Small intestine (tissue), 7 donors: ENCODE measurements around the gene FOXB1. TPM values are rescaled to one million over a fixed set of nuclear protein-coding genes. Genes with fewer than 3 reads are reported as not detected.

Source experiments
- DNase-seq, 2 donors: peaks; one replicate each; pipeline versions ENCODE4 v3.0.0 to v3.0.0-alpha.2; 2013
- FAIRE-seq: peaks from 2 replicates; lab custom pipeline; 2012; peaks lifted over from hg19 to GRCh38; lab: Jason Lieb, UNC
- H3K27ac ChIP-seq, 3 donors: one replicate each; pipeline ENCODE4 v1.5.1; 2013; ENCODE audit warnings: low read length in 2 of 3, mild to moderate bottlenecking in 2 of 3, control low read depth in 1 of 3, inconsistent platforms in 1 of 3, low read depth in 1 of 3, moderate library complexity in 1 of 3
- H3K27me3 ChIP-seq, 3 donors: one replicate each; pipeline ENCODE4 v1.6.1; 2013; ENCODE audit warnings: low read length in 3 of 3, inconsistent platforms in 1 of 3; ENCODE audit not compliant: control insufficient read depth in 3 of 3, insufficient read depth in 3 of 3
- H3K36me3 ChIP-seq, 3 donors: one replicate each; pipeline ENCODE4 v1.6.1; 2013; ENCODE audit warnings: low read length in 3 of 3, inconsistent platforms in 1 of 3, low read depth in 1 of 3, mild to moderate bottlenecking in 1 of 3, moderate library complexity in 1 of 3; ENCODE audit not compliant: control insufficient read depth in 3 of 3, insufficient read depth in 2 of 3
- H3K4me1 ChIP-seq, 3 donors: one replicate each; pipeline ENCODE4 v1.6.1; 2013; ENCODE audit warnings: low read length in 2 of 3, inconsistent platforms in 1 of 3, low read depth in 1 of 3, mild to moderate bottlenecking in 1 of 3, moderate library complexity in 1 of 3; ENCODE audit not compliant: control insufficient read depth in 3 of 3, insufficient read depth in 2 of 3
- H3K4me3 ChIP-seq, 3 donors: one replicate each; pipeline ENCODE4 v1.5.1; 2013; ENCODE audit warnings: low read length in 3 of 3, control low read depth in 1 of 3, inconsistent platforms in 1 of 3, low read depth in 1 of 3, mild to moderate bottlenecking in 1 of 3, moderate library complexity in 1 of 3
- H3K9me3 ChIP-seq, 2 donors: one replicate each; pipeline ENCODE4 v1.6.1; 2013; ENCODE audit warnings: low read depth in 1 of 2, low read length in 1 of 2; ENCODE audit not compliant: control insufficient read depth in 2 of 2, insufficient read depth in 1 of 2
- WGBS, 3 donors: extraction: QIAGEN DNeasy Blood & Tissue Kit; methylation state at CpG; one replicate each; pipeline ENCODE4 v1.1.7; 2013; 5-methylcytosine and 5-hydroxymethylcytosine counted together
- polyA plus RNA-seq, 4 donors: library from polyadenylated mRNA; stranded (reverse) in 3 of 4; unstranded in 1 of 4; fragments of 200-250 nt in 3 of 4; fragments of 120-200 nt in 1 of 4; gene quantifications; one replicate each; pipeline versions ENCODE4 v1.2.1 to v1.2.3, GENCODE V29; 2013
- donor health status: healthy with polysubstance abuse.
- donor health status: control.
- donor health status: control.
- donor health status: Bipolar disorder and iron deficiency.
- donor health status: healthy.

Gene FOXB1
- polyA plus RNA-seq, 4 donors: 0.01 TPM; not detected in 3

DNA sequence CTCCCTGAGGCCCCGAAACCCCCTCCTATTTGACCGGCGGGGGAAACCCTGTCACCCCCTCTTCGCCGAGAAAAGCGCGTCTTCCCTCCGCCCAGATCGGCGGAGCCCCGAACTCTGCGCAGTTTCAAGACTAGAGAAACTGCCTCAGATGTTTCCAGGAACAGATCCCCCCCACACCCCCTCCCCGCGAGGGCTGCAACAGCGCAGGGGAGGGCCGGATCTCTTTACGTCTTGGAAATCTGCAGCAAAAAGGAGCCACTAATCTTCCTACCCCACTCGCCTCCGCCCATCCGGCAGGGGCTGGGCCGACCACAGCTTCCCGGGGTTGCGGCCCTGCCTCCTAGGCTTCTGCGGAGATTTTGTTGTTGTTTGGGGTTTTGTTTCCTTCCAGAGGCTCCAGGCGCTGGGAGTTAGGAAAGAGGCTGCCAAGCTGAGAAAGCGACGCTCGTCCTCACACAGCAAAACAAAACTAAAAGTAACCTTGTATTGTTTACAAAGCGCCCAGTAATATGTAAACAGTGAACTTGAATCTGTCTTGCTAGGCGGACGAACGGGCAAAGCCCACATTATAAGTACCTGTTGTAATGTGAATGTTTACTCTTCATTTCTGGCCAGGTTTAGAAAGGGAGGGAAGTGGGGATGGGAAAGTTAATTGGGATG lies 2.2 kb downstream of the FOXB1 start:
- Histone ChIP-seq H3K4me3 (peak overlapping the region; percentile 19 to 75 (median 35)), H3K27me3 (peaks cover 11 to 90% (median 52%) of the 10 kb centered on the region in 3 donors), H3K36me3 (no peaks in the 10 kb centered on the region), H3K9me3 (peaks cover 0 to 3% of the 10 kb centered on the region in 2 donors), H3K4me1 (peaks cover 0 to 10% (median 8%) of the 10 kb centered on the region in 3 donors), H3K27ac (no peak overlapping the region)
- FAIRE-seq (no peak), DNase-seq (peak; percentile 55 to 61)
- WGBS, 3 donors: 0 to 1% (median 1%) methylated on average over 29 to 32 of the region's 32 CpGs

DNA sequence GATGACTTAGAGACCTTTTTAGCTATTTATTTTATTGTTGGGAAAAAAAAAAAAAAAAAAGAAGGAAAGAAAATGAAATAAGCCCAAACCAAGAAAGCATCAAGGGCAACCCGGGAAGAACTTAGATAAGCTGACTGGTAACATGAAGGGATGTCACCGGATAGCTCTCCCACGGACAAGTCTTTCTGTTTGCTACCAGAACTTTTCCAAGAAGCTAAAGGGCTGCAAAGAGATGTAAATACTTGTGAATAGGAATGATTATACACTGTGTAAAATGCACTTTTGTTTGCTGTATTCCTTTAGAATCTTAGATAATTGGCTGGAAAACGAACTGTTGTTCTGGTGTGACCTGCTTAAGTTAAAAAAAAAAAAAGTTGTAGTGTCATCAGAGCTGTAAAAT lies 2.8 kb downstream of the FOXB1 start:
- Histone ChIP-seq H3K27ac (no peak overlapping the region), H3K4me3 (peak overlapping the region in 1 of 3 donors; percentile 35), H3K9me3 (peaks cover 0 to 3% of the 10 kb centered on the region in 2 donors), H3K4me1 (peaks cover 0 to 10% (median 8%) of the 10 kb centered on the region in 3 donors), H3K27me3 (peaks cover 9 to 85% (median 48%) of the 10 kb centered on the region in 3 donors), H3K36me3 (no peaks in the 10 kb centered on the region)
- FAIRE-seq (no peak), DNase-seq (no peak)
- whole genome bisulfite sequencing, 3 donors: 5 to 10% (median 9%) methylated on average over 4 of the region's 4 CpGs

DNA sequence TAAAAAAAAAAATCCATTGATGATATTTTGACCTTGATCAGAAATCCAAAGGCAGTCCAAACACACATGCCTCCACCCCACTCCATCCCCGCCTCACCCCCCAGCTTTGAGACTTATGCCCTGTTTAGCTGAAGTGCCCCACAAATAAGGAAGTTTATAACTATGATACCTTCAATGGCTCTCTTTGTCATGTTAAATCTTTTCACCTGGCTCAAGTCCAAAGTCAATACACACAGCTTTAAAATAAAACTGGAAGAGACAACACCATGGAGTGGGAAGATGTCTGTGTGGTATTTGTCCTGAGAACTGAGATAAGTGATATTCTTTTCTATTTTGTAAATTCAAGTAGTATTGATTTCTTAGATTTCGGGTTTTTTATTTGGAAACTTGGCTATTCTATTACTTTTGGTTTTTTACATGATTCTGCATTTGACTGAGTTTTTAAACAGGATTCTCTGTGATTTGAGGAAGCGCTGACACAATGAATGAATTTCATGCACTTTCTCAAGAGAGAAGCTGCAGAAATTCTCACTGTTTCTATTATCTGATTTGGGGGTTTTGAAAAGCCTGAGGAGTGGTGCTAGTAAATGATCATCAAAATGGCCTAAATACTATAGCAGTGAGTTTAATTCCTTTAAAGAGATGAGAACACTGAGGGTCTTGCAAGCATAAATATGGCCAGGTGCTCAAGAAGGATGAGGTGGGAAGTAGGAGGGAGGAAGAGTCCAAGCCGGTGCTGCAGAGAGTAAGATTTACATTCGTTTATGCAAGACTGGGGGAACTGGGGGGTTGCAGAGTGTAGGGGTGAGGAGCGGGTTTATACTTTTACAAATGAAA lies 5.2 kb downstream of the FOXB1 start:
- H3K27me3 ChIP-seq: peaks cover 2 to 72% (median 29%) of the 10 kb centered on the region in 3 donors
- H3K36me3 ChIP-seq: no peaks in the 10 kb centered on the region
- no peak overlapping the region for H3K4me3 ChIP-seq
- FAIRE-seq (no peak), DNase-seq (peak; percentile 12 to 47)
- peaks cover 0 to 3% of the 10 kb centered on the region in 2 donors for H3K9me3 ChIP-seq
- peaks cover 0 to 8% (median 5%) of the 10 kb centered on the region in 3 donors for H3K4me1 ChIP-seq
- 5 to 13% (median 11%) methylated on average over 6 of the region's 6 CpGs for WGBS, 3 donors
- no peak overlapping the region for H3K27ac ChIP-seq

DNA sequence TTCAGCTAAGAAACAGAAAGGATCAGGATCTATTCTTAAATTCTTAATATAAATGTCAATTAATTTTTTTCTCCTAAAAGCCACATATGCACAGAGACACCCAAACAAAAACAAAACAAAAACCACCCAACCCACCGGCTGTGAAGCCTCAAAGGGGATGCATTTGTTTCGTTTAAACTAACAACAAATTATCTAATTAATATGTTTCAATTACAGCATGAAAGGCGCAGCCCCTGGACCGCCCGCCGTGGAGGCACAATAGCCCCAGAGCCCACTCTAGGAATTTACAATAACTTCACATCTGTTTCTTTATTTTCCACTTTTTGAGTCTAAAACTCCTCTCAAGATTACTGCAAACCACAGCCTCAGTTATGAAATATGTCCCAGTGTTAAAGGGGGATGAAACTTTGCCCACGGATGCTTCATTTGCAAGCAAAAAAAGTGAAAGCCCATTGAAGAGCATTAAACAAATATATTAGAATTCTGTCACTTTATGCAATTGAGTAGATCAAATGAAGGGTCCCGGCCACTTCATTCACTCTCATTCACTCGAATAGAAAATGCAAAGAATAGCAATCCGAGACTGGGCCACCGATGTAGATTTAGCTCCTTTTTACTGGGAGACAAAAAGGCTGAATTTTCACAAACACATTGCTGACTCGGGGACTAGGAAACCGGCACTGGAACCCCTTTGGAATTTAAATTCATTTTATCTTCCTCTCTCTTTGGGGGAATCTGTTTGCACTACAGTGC lies 6.0 kb downstream of the FOXB1 start:
- Histone ChIP-seq H3K27ac (no peak overlapping the region), H3K4me3 (no peak overlapping the region), H3K4me1 (peaks cover 0 to 8% (median 2%) of the 10 kb centered on the region in 3 donors), H3K9me3 (peaks cover 0 to 3% of the 10 kb centered on the region in 2 donors), H3K27me3 (peaks cover 2 to 64% (median 22%) of the 10 kb centered on the region in 3 donors), H3K36me3 (no peaks in the 10 kb centered on the region)
- DNase-seq (no peak), FAIRE-seq (no peak)
- WGBS, 3 donors: 12 to 23% (median 21%) methylated on average over 13 of the region's 13 CpGs

DNA sequence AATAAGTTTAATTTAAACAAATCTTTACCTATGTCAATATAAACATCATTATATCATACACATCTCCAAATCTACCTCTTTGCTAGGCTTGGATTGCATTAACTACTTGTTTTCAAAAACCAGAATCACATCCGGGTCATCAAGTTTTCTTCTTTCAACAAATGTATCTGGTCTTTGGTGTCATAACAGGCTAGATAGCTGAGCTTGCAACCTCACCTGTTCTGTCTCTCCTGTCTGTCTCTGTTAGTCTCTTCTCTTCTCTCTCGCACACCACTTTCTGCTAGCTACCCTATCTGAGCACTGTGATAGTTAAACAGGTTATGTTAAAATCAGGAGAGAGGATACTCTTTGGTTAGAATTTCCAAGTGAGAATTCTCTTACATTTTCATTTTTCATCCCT lies 6.7 kb downstream of the FOXB1 start:
- no peak overlapping the region for H3K27ac ChIP-seq
- no peak for FAIRE-seq
- WGBS, 3 donors: 16 to 37% (median 31%) methylated on average over 2 of the region's 2 CpGs
- H3K4me3 ChIP-seq: no peak overlapping the region
- peaks cover 2 to 57% (median 15%) of the 10 kb centered on the region in 3 donors for H3K27me3 ChIP-seq
- peaks cover 0 to 6% (median under 1%) of the 10 kb centered on the region in 3 donors for H3K4me1 ChIP-seq
- H3K36me3 ChIP-seq: no peaks in the 10 kb centered on the region
- H3K9me3 ChIP-seq: peaks cover 0 to 3% of the 10 kb centered on the region in 2 donors
- no peak for DNase-seq

DNA sequence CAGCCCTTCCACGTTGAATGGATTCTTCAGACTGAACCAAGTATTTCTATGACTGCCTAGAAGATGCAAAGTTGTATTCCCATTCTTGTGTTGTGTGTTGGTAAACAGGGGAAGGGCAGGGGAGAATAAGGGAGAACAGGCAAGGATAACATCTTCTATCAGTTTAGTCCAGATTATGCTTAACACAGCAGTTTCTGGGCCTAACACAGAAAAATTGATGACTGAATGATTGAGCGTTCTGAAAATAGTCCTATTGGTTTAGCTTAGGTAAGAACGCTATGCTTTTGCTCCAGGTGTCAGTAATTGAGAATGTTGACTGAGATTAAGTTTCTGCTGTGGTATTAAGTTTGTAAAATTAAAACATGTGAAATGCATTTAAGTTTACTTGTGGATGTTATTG lies 8.6 kb downstream of the FOXB1 start:
- H3K4me3 ChIP-seq: no peak overlapping the region
- no peak overlapping the region for H3K27ac ChIP-seq
- no peaks in the 10 kb centered on the region for H3K4me1 ChIP-seq
- no peaks in the 10 kb centered on the region for H3K36me3 ChIP-seq
- 63 to 72% (median 63%) methylated on average over 3 of the region's 3 CpGs for WGBS, 3 donors
- H3K9me3 ChIP-seq: no peaks in the 10 kb centered on the region
- no peak for DNase-seq
- peaks cover 2 to 49% (median 13%) of the 10 kb centered on the region in 3 donors for H3K27me3 ChIP-seq
- no peak for FAIRE-seq

DNA sequence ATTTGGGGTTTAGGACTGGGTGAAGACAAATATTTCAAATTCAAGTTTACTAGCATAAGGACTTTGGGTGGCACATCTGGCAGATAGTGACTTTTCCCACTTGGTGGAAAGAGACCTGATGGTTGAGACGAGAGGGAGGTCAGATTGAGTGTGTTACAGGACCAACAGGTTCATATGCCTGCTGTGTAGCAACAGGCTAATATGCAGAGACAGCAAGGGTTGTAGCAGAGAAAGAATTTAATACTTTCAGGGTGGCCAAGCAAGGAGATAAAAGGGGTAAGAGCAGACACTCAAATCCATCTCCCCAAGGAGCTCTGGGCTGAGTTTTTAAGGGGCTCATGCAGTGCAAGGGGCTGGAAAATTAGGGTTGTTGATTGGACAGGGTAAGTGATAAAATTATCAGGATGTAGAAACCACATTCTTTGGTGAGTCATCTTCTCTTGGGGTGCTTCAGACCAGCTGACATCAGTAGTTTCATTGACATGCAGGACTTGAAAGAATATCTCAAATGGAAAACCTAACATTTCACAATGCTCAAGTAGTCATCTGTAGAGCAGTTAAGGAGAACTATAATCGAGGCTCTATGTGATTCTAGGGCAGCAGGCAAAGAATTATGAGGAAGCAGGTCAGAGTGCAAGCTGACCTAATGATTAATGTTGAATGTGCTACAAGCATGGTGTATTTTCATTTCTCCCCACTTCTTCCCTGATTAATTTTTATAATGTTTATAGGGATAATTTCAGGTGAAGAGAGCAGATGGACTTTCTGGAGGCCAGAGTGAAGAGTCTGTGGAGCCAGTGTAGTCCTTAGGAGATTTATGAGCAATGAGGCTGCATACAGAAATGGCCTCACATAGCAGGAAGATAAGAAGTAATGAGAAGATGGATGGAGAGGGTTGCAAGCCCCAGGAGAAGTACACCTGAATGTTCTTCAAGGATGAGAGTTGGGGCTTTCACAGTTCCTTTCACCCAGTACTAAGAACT lies 13.7 kb downstream of the FOXB1 start:
- Histone ChIP-seq H3K27ac (no peak overlapping the region), H3K36me3 (no peaks in the 10 kb centered on the region), H3K27me3 (peaks cover 0 to 23% (median 6%) of the 10 kb centered on the region in 3 donors), H3K9me3 (peaks cover 0 to 2% of the 10 kb centered on the region in 2 donors), H3K4me1 (no peaks in the 10 kb centered on the region), H3K4me3 (no peak overlapping the region)
- FAIRE-seq: no peak
- WGBS, 3 donors: 3 to 11% (median 5%) methylated on average over 2 of the region's 2 CpGs
- DNase-seq: no peak
